Ishikawa (cell line): ENCODE results near the gene MYG1.
A peak's percentile ranks its signal among the peaks of the same experiment; 100 is the strongest.

Experiments used
- CEBPB ChIP-seq: IDR thresholded peaks from 2 replicates; pipeline ENCODE4 v1.6.1; 2012
- EGR1 ChIP-seq: IDR thresholded peaks from 2 replicates; pipeline ENCODE4 v1.6.1; 2012
- EP300 ChIP-seq: IDR thresholded peaks from 2 replicates; pipeline ENCODE4 v1.6.1; 2012; ENCODE audit warnings: borderline replicate concordance
- NFIC ChIP-seq: IDR thresholded peaks from 2 replicates; pipeline ENCODE4 v1.6.1; 2012
- RAD21 ChIP-seq: IDR thresholded peaks from 2 replicates; pipeline ENCODE4 v1.6.1; 2012; ENCODE audit warnings: low read depth
- TAF1 ChIP-seq: IDR thresholded peaks from 2 replicates; pipeline ENCODE4 v1.6.1; 2012; ENCODE audit warnings: low read depth, mild to moderate bottlenecking
- TEAD4 ChIP-seq: IDR thresholded peaks from 2 replicates; pipeline ENCODE4 v1.6.1; 2012
- YY1 ChIP-seq: IDR thresholded peaks from 2 replicates; pipeline ENCODE4 v1.6.1; 2012; ENCODE audit warnings: low read depth
- ZBTB7A ChIP-seq: IDR thresholded peaks from 2 replicates; pipeline ENCODE4 v1.6.1; 2012; ENCODE audit warnings: low read depth
- TF ChIP-seq, protein P1 (sequence below): IDR thresholded peaks from 2 replicates; pipeline ENCODE4 v1.6.1; 2012; ENCODE audit warnings: low read depth, mild to moderate bottlenecking
- TF ChIP-seq, protein P2 (sequence below): IDR thresholded peaks from 2 replicates; pipeline ENCODE4 v1.6.1; 2012

DNA sequence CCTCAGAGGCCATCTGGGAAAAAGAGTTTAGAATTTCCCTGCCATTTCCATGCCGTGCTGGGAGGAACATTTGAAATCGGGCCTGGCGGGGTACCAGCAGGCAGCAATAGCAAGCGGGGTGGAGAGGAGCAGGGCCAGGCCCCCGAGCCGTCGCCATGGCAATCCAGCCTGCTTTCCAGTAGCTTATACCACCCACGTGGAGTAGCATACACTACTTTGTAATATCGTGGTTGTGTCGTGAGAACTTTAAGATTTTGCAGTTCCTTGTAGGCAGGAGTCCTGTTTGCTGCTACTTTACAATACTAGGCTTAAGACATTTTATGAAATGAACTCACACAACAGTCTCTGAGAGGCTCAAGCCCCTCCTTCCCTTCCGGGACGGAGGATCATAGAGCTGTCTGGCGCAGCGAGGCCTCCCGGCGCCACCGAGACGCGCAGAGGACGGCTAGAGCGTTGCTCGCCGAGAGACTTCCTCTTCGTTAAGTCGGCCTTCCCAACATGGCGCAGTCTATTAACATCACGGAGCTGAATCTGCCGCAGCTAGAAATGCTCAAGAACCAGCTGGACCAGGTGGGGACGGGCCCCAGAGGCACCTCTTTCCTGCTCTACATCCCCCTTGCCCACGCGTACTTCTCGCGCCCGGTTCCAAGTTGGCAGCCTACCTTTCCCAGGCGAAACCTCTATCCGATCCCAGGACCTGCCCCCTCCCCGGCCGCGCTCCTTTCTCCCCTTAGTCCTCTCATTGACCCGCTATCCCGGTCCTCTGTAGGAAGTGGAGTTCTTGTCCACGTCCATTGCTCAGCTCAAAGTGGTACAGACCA, 4.2 kb upstream of the MYG1 start, which contains the start of gene PFDN5:
- TF ChIP-seq ZBTB7A (no peak), NFIC (peak; percentile 20), EP300 (peak; percentile 24; the same call in 1 of the 2 replicates), YY1 (peak; percentile 97), TAF1 (peak; percentile 100), CEBPB (no peak), RAD21 (peak; percentile 17; the same call in 1 of the 2 replicates), EGR1 (peak; percentile 9; the same call in 1 of the 2 replicates), TEAD4 (peak; percentile 5; the same call in 1 of the 2 replicates)
- TF ChIP-seq, protein P1, sequence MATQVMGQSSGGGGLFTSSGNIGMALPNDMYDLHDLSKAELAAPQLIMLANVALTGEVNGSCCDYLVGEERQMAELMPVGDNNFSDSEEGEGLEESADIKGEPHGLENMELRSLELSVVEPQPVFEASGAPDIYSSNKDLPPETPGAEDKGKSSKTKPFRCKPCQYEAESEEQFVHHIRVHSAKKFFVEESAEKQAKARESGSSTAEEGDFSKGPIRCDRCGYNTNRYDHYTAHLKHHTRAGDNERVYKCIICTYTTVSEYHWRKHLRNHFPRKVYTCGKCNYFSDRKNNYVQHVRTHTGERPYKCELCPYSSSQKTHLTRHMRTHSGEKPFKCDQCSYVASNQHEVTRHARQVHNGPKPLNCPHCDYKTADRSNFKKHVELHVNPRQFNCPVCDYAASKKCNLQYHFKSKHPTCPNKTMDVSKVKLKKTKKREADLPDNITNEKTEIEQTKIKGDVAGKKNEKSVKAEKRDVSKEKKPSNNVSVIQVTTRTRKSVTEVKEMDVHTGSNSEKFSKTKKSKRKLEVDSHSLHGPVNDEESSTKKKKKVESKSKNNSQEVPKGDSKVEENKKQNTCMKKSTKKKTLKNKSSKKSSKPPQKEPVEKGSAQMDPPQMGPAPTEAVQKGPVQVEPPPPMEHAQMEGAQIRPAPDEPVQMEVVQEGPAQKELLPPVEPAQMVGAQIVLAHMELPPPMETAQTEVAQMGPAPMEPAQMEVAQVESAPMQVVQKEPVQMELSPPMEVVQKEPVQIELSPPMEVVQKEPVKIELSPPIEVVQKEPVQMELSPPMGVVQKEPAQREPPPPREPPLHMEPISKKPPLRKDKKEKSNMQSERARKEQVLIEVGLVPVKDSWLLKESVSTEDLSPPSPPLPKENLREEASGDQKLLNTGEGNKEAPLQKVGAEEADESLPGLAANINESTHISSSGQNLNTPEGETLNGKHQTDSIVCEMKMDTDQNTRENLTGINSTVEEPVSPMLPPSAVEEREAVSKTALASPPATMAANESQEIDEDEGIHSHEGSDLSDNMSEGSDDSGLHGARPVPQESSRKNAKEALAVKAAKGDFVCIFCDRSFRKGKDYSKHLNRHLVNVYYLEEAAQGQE = 0 out of 2 replicates have a peak, but pooled peaks have one; percentile 26
- TF ChIP-seq, protein P2, sequence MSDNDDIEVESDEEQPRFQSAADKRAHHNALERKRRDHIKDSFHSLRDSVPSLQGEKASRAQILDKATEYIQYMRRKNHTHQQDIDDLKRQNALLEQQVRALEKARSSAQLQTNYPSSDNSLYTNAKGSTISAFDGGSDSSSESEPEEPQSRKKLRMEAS = peak; percentile 89
